Breast epithelium (tissue), 3 donors: ENCODE data around the gene LDLRAD4.

ENCODE experiments used
- CTCF ChIP-seq, 3 donors: fragments of 450-650 bp; IDR thresholded peaks; one replicate each; pipeline ENCODE4 v1.5.1; 2016 to 2017; ENCODE audit warnings: antibody characterized with exemption in 3 of 3, mild to moderate bottlenecking in 3 of 3, moderate library complexity in 3 of 3
- POLR2A ChIP-seq: fragments of 450-650 bp; IDR thresholded peaks from one replicate; pipeline ENCODE4 v1.6.1; 2016; ENCODE audit warnings: antibody characterized with exemption, mild to moderate bottlenecking, moderate library complexity
- POLR2AphosphoS5 ChIP-seq, 3 donors: sonication (generic); formaldehyde crosslinking; IDR thresholded peaks; one replicate each; pipeline ENCODE4 v1.6.1; 2017; ENCODE audit warnings: antibody characterized with exemption in 3 of 3

- TF ChIP-seq CTCF (IDR thresholded peaks at IDR 0.05) (no peak), POLR2A (no peak), POLR2AphosphoS5 (IDR thresholded peaks at IDR 0.05) (no peak)
These were observed 149.7 kb downstream of the LDLRAD4 start for GRCh38 chr18:13368080-13368813.
